GM19324 (cell line): ENCODE measurements around the gene CEP63.
A peak's percentile ranks its signal among the peaks of the same experiment; 100 is the strongest.

Experiments used
- ATAC-seq: cut with Tn5 transposase; IDR thresholded peaks from one replicate; pipeline ENCODE4 v1.9.1; 2021; ENCODE audit warnings: mild to moderate bottlenecking, moderate library complexity; ENCODE audit not compliant: unreplicated experiment, low FRiP score

CEP63 gene

GRCh38 chr3:134466331-134466730 is 19.5 kb upstream of the CEP63 start:
- ATAC-seq, result no peak

- ATAC-seq, result no peak
Observed at GRCh38 chr3:134468519-134468918, 17.3 kb upstream of the CEP63 start.

GRCh38 chr3:134471521-134472193 is 14.2 kb upstream of the CEP63 start:
- no peak for ATAC-seq

- no peak for ATAC-seq
Observed at GRCh38 chr3:134472831-134473230, 13.0 kb upstream of the CEP63 start.

- ATAC-seq, result no peak
Observed at GRCh38 chr3:134473868-134474546, 11.8 kb upstream of the CEP63 start.

GRCh38 chr3:134474956-134475355 is 10.9 kb upstream of the CEP63 start:
- no peak for ATAC-seq

GRCh38 chr3:134476306-134476705 is 9.6 kb upstream of the CEP63 start:
- ATAC-seq, result no peak

- ATAC-seq, result no peak
Observed at GRCh38 chr3:134477002-134477401, 8.9 kb upstream of the CEP63 start.

GRCh38 chr3:134477938-134478337 is 7.9 kb upstream of the CEP63 start:
- ATAC-seq, result no peak

- ATAC-seq, result no peak
Observed at GRCh38 chr3:134480546-134480945, 5.3 kb upstream of the CEP63 start.

- no peak for ATAC-seq
Observed at GRCh38 chr3:134481166-134481565, 4.7 kb upstream of the CEP63 start.

- ATAC-seq, result no peak
Observed at GRCh38 chr3:134482622-134483021, 3.2 kb upstream of the CEP63 start.

GRCh38 chr3:134483195-134483900 is 2.5 kb upstream of the CEP63 start:
- ATAC-seq, result no peak

- ATAC-seq, result peak; percentile 7
Observed at GRCh38 chr3:134485075-134485717, 661 bp upstream of the CEP63 start.

- no peak for ATAC-seq
Observed at GRCh38 chr3:134486577-134487041, 752 bp downstream of the CEP63 start.

- ATAC-seq, result no peak
Observed at GRCh38 chr3:134487406-134487805, 1.5 kb downstream of the CEP63 start.

- ATAC-seq, result no peak
Observed at GRCh38 chr3:134494495-134494894, 8.6 kb downstream of the CEP63 start.

- ATAC-seq, result no peak
Observed at GRCh38 chr3:134495980-134496379, 10.1 kb downstream of the CEP63 start.

- ATAC-seq, result no peak
Observed at GRCh38 chr3:134496471-134497071, 10.7 kb downstream of the CEP63 start.

- ATAC-seq, result no peak
Observed at GRCh38 chr3:134503266-134503665, 17.4 kb downstream of the CEP63 start.

GRCh38 chr3:134504132-134504531 is 18.3 kb downstream of the CEP63 start:
- no peak for ATAC-seq
